GM18499 (cell line): Measurements from ENCODE around the gene KLK6.
"Not testable (repeated sequence)": the region's sequence is repeated elsewhere in the genome, so short reads cannot be mapped to it uniquely, and the experiment has no call there.

Experiments
- ATAC-seq: cut with Tn5 transposase; IDR thresholded peaks from one replicate; pipeline ENCODE4 v1.9.1; 2021; ENCODE audit warnings: moderate number of reproducible peaks; ENCODE audit not compliant: insufficient read depth, unreplicated experiment

The KLK6 gene

GRCh38 chr19:50994129-50994528, 24.7 kb upstream of the KLK6 start:
- ATAC-seq = no peak

GRCh38 chr19:50992666-50993035, 23.3 kb upstream of the KLK6 start:
- no peak for ATAC-seq

GRCh38 chr19:50984416-50984815, 15.0 kb upstream of the KLK6 start:
- not testable (repeated sequence) for ATAC-seq

- ATAC-seq = no peak
Observed at GRCh38 chr19:50983625-50984292, 14.4 kb upstream of the KLK6 start, which contains the start of gene KLK7. TSS of gene KLK7 (minus strand) at chr19:50983917. CDS start at chr19:50982399, 1,518 bp downstream.

GRCh38 chr19:50982186-50982585, 12.8 kb upstream of the KLK6 start:
- ATAC-seq = no peak

GRCh38 chr19:50981587-50982146, 12.3 kb upstream of the KLK6 start:
- ATAC-seq = no peak

GRCh38 chr19:50980208-50980607, 10.8 kb upstream of the KLK6 start:
- ATAC-seq = no peak

- no peak for ATAC-seq
Observed at GRCh38 chr19:50979758-50980157, 10.4 kb upstream of the KLK6 start.

GRCh38 chr19:50978772-50979390, 9.5 kb upstream of the KLK6 start:
- ATAC-seq = no peak

GRCh38 chr19:50977626-50978025, 8.2 kb upstream of the KLK6 start:
- ATAC-seq = no peak

- ATAC-seq = no peak
Observed at GRCh38 chr19:50975766-50976165, 6.4 kb upstream of the KLK6 start.

GRCh38 chr19:50974702-50975556, 5.5 kb upstream of the KLK6 start:
- ATAC-seq = no peak

GRCh38 chr19:50972795-50973376, 3.5 kb upstream of the KLK6 start:
- no peak for ATAC-seq

GRCh38 chr19:50969810-50970209, 419 bp upstream of the KLK6 start:
- ATAC-seq = not testable (repeated sequence)

- no peak for ATAC-seq
Observed at GRCh38 chr19:50968716-50969412, 527 bp downstream of the KLK6 start.

- no peak for ATAC-seq
Observed at GRCh38 chr19:50967929-50968715, 1.3 kb downstream of the KLK6 start.

GRCh38 chr19:50964266-50964665, 5.1 kb downstream of the KLK6 start:
- no peak for ATAC-seq

- no peak for ATAC-seq
Observed at GRCh38 chr19:50963381-50963780, 6.0 kb downstream of the KLK6 start.

- no peak for ATAC-seq
Observed at GRCh38 chr19:50962245-50962644, 7.1 kb downstream of the KLK6 start.
